GM23338 (cell line): ENCODE data around the gene TNFRSF19. TPM values are rescaled to one million over a fixed set of nuclear protein-coding genes. Genes with fewer than 3 reads are reported as not detected.

Experiments
- ATAC-seq: fragments of 200-7000 bp; cut with Tn5 transposase; 3 replicates; pipeline ENCODE4 v1.9.1; 2020
- DNase-seq: peaks from one replicate; pipeline ENCODE4 v3.0.0-alpha.2; 2015; ENCODE audit warnings: low spot score
- H2AFZ ChIP-seq: fragments of 200-600 bp; sonication (generic); 2 replicates; pipeline ENCODE4 v1.8.0; 2016; ENCODE audit warnings: antibody characterized with exemption, mild to moderate bottlenecking, moderate library complexity
- H3F3A ChIP-seq: fragments of 200-600 bp; sonication (generic); replicated peaks from 2 replicates; pipeline ENCODE4 v1.8.0; 2017; ENCODE audit warnings: antibody characterized with exemption, mixed run types, low read depth
- H3K27ac ChIP-seq: fragments of 200-600 bp; sonication (generic); 2 replicates; pipeline ENCODE4 v1.6.1; 2016; ENCODE audit warnings: low read depth
- H3K27me3 ChIP-seq: fragments of 200-600 bp; sonication (generic); 2 replicates; pipeline ENCODE4 v1.8.0; 2016; ENCODE audit warnings: mild to moderate bottlenecking, mixed run types, moderate library complexity; ENCODE audit not compliant: insufficient read depth
- H3K36me3 ChIP-seq: fragments of 200-600 bp; sonication (generic); 2 replicates; pipeline ENCODE4 v1.8.0; 2016; ENCODE audit warnings: mild to moderate bottlenecking; ENCODE audit not compliant: insufficient read depth
- H3K4me1 ChIP-seq: fragments of 200-600 bp; sonication (generic); 2 replicates; pipeline ENCODE4 v1.8.0; 2016; ENCODE audit warnings: mild to moderate bottlenecking, moderate library complexity; ENCODE audit not compliant: insufficient read depth
- H3K4me2 ChIP-seq: fragments of 200-600 bp; sonication (generic); 2 replicates; pipeline ENCODE4 v1.7.1; 2017; ENCODE audit warnings: mixed run types
- H3K4me3 ChIP-seq: fragments of 200-600 bp; sonication (generic); 2 replicates; pipeline ENCODE4 v1.6.1; 2016; ENCODE audit warnings: mixed run types
- H3K79me2 ChIP-seq: fragments of 200-600 bp; sonication (generic); replicated peaks from 2 replicates; pipeline ENCODE4 v1.8.0; 2017; ENCODE audit warnings: mild to moderate bottlenecking; ENCODE audit not compliant: insufficient read depth
- H3K9me2 ChIP-seq: fragments of 200-600 bp; sonication (generic); 2 replicates; pipeline ENCODE4 v1.8.0; 2017; ENCODE audit not compliant: insufficient read depth
- H4K20me1 ChIP-seq: fragments of 200-600 bp; sonication (generic); replicated peaks from 2 replicates; pipeline ENCODE4 v1.8.0; 2017; ENCODE audit warnings: mild to moderate bottlenecking; ENCODE audit not compliant: insufficient read depth
- H3K27ac Mint-ChIP-seq: 2 replicates; pipeline ENCODE4 v1.8.0; 2020; ENCODE audit warnings: inconsistent platforms, mild to moderate bottlenecking, moderate library complexity, mixed read lengths
- H3K27me3 Mint-ChIP-seq: 3 replicates; pipeline ENCODE4 v1.8.0; 2022; ENCODE audit warnings: low read depth, mild to moderate bottlenecking, moderate library complexity, mixed read lengths, inconsistent platforms; ENCODE audit not compliant: insufficient read depth, poor library complexity
- H3K36me3 Mint-ChIP-seq: 3 replicates; pipeline ENCODE4 v1.8.0; 2021; ENCODE audit warnings: low read depth, mild to moderate bottlenecking, inconsistent platforms, moderate library complexity, mixed read lengths
- H3K4me1 Mint-ChIP-seq: 3 replicates; pipeline ENCODE4 v1.8.0; 2020; ENCODE audit warnings: mild to moderate bottlenecking, inconsistent platforms, mixed read lengths
- H3K4me3 Mint-ChIP-seq: 3 replicates; pipeline ENCODE4 v1.8.0; 2021; ENCODE audit warnings: moderate library complexity, mild to moderate bottlenecking, inconsistent platforms, mixed read lengths
- H3K9me3 Mint-ChIP-seq: 3 replicates; pipeline ENCODE4 v1.8.0; 2020; ENCODE audit warnings: moderate library complexity, mild to moderate bottlenecking, inconsistent platforms, mixed read lengths
- CREB1 ChIP-seq: fragments of 250-450 bp; sonication (Bioruptor Pico); IDR thresholded peaks from 2 replicates; pipeline ENCODE4 v1.5.0; 2020; ENCODE audit warnings: low read depth, mild to moderate bottlenecking, moderate library complexity
- EZH2 ChIP-seq: fragments of 200-600 bp; sonication (generic); IDR thresholded peaks from one replicate; pipeline ENCODE4 v1.8.0; 2017; ENCODE audit warnings: antibody characterized with exemption, mild to moderate bottlenecking, low read depth; ENCODE audit not compliant: unreplicated experiment
- JUNB ChIP-seq: IDR thresholded peaks from one replicate; pipeline ENCODE4 v1.6.1; 2016; ENCODE audit warnings: antibody characterized with exemption; ENCODE audit not compliant: unreplicated experiment
- NANOG ChIP-seq: IDR thresholded peaks from 2 replicates; pipeline ENCODE4 v1.6.1; 2016; ENCODE audit warnings: antibody characterized with exemption, borderline replicate concordance
- STAT1 ChIP-seq: IDR thresholded peaks from one replicate; pipeline ENCODE4 v1.6.1; 2016; ENCODE audit warnings: antibody characterized with exemption; ENCODE audit not compliant: unreplicated experiment
- ZNF114 ChIP-seq: fragments of 250-450 bp; sonication (Bioruptor Pico); IDR thresholded peaks from 2 replicates; pipeline ENCODE4 v1.5.0; 2020; ENCODE audit warnings: mild to moderate bottlenecking, moderate library complexity
- ZNF331 ChIP-seq: fragments of 250-450 bp; sonication (Bioruptor Pico); IDR thresholded peaks from 2 replicates; pipeline ENCODE4 v1.5.0; 2020; ENCODE audit warnings: low read depth, mild to moderate bottlenecking, moderate library complexity
- polyA plus RNA-seq: library from polyadenylated mRNA; unstranded; fragments of >200 nt; fragmentation: Nextera tagmentation; extraction: Ambion mirVana; gene quantifications from 2 replicates; pipeline ENCODE4 v1.2.1, GENCODE V29; 2016
- total RNA-seq: library from RNA; depleted of rRNA; stranded (reverse); fragments of >200 nt; shearing (Covaris generic); gene quantifications from 2 replicates; pipeline ENCODE4 v1.2.3, GENCODE V29; 2014
- TF ChIP-seq, protein P1 (sequence below): fragments of 250-450 bp; sonication (Bioruptor Pico); IDR thresholded peaks from 2 replicates; pipeline ENCODE4 v1.5.0; 2020; ENCODE audit warnings: mild to moderate bottlenecking, moderate library complexity
- TF ChIP-seq, protein P2 (sequence below): IDR thresholded peaks from one replicate; pipeline ENCODE4 v1.6.1; 2018; ENCODE audit warnings: antibody characterized with exemption; ENCODE audit not compliant: unreplicated experiment
- TF ChIP-seq, protein P3 (sequence below), 2 experiments: fragments of 200-600 bp in 1 of 2; sonication (generic) in 1 of 2; conservative IDR thresholded peaks; 2 replicates each; pipeline versions ENCODE4 v1.5.1 to v1.6.1; 2016 to 2017; ENCODE audit warnings: antibody characterized with exemption in 2 of 2, low read depth in 2 of 2, mild to moderate bottlenecking in 2 of 2, moderate library complexity in 1 of 2

The TNFRSF19 gene
- total and polyA plus RNA-seq, 2 experiments from 2014 or later = 0.21 to 0.35 TPM

DNA sequence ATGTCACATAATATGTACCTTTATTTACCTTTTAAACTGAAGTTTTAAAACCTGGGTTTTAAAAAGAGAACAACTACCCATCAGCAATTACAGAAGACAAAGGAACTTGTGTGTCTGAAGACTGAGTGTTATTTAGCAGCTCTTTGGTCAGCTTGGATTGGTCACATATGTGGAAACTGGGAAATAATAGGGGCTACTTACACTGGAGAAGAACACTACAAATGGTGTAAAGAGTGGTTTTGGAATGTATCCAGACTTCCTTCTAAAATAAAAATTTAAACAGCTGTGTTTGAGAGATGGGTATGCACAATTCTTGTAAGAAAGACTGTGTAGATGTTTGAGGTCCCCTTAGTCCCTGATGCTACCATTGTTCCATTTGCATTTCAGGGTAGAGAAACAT, 13.3 kb downstream of the TNFRSF19 start:
- H3K4me3 ChIP-seq = no peak overlapping the region
- no peaks in the 10 kb centered on the region for H3K36me3 Mint-ChIP-seq
- no peaks in the 10 kb centered on the region for H3K79me2 ChIP-seq
- ATAC-seq = no peak
- H3K27ac Mint-ChIP-seq = no peak overlapping the region
- H3K4me1 ChIP-seq = peaks cover 9% of the 10 kb centered on the region
- H3K27me3 ChIP-seq = peaks cover 25% of the 10 kb centered on the region
- no peaks in the 10 kb centered on the region for H4K20me1 ChIP-seq
- no peaks in the 10 kb centered on the region for H3K36me3 ChIP-seq
- peaks cover 7% of the 10 kb centered on the region for H3K4me1 Mint-ChIP-seq
- no peak overlapping the region for H3K4me3 Mint-ChIP-seq
- H3K9me3 Mint-ChIP-seq = no peaks in the 10 kb centered on the region; the same call in 2 of the 3 replicates
- TF ChIP-seq STAT1 (no peak), NANOG (no peak), ZNF114 (CRISPR knock-in tag) (no peak), ZNF331 (CRISPR knock-in tag) (no peak)
- TF ChIP-seq, protein P1, sequence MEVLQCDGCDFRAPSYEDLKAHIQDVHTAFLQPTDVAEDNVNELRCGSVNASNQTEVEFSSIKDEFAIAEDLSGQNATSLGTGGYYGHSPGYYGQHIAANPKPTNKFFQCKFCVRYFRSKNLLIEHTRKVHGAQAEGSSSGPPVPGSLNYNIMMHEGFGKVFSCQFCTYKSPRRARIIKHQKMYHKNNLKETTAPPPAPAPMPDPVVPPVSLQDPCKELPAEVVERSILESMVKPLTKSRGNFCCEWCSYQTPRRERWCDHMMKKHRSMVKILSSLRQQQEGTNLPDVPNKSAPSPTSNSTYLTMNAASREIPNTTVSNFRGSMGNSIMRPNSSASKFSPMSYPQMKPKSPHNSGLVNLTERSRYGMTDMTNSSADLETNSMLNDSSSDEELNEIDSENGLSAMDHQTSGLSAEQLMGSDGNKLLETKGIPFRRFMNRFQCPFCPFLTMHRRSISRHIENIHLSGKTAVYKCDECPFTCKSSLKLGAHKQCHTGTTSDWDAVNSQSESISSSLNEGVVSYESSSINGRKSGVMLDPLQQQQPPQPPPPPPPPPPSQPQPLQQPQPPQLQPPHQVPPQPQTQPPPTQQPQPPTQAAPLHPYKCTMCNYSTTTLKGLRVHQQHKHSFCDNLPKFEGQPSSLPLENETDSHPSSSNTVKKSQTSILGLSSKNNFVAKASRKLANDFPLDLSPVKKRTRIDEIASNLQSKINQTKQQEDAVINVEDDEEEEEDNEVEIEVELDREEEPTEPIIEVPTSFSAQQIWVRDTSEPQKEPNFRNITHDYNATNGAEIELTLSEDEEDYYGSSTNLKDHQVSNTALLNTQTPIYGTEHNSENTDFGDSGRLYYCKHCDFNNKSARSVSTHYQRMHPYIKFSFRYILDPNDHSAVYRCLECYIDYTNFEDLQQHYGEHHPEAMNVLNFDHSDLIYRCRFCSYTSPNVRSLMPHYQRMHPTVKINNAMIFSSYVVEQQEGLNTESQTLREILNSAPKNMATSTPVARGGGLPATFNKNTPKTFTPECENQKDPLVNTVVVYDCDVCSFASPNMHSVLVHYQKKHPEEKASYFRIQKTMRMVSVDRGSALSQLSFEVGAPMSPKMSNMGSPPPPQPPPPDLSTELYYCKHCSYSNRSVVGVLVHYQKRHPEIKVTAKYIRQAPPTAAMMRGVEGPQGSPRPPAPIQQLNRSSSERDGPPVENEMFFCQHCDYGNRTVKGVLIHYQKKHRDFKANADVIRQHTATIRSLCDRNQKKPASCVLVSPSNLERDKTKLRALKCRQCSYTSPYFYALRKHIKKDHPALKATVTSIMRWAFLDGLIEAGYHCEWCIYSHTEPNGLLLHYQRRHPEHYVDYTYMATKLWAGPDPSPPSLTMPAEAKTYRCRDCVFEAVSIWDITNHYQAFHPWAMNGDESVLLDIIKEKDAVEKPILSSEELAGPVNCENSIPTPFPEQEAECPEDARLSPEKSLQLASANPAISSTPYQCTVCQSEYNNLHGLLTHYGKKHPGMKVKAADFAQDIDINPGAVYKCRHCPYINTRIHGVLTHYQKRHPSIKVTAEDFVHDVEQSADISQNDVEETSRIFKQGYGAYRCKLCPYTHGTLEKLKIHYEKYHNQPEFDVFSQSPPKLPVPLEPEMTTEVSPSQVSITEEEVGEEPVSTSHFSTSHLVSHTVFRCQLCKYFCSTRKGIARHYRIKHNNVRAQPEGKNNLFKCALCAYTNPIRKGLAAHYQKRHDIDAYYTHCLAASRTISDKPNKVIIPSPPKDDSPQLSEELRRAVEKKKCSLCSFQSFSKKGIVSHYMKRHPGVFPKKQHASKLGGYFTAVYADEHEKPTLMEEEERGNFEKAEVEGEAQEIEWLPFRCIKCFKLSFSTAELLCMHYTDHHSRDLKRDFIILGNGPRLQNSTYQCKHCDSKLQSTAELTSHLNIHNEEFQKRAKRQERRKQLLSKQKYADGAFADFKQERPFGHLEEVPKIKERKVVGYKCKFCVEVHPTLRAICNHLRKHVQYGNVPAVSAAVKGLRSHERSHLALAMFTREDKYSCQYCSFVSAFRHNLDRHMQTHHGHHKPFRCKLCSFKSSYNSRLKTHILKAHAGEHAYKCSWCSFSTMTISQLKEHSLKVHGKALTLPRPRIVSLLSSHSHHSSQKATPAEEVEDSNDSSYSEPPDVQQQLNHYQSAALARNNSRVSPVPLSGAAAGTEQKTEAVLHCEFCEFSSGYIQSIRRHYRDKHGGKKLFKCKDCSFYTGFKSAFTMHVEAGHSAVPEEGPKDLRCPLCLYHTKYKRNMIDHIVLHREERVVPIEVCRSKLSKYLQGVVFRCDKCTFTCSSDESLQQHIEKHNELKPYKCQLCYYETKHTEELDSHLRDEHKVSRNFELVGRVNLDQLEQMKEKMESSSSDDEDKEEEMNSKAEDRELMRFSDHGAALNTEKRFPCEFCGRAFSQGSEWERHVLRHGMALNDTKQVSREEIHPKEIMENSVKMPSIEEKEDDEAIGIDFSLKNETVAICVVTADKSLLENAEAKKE (CRISPR knock-in tag) = no peak
- no peaks in the 10 kb centered on the region for H3K9me2 ChIP-seq
- peaks cover 18% of the 10 kb centered on the region for H3K27me3 Mint-ChIP-seq
- H3F3A ChIP-seq = no peaks in the 10 kb centered on the region
- H3K27ac ChIP-seq = no peak overlapping the region
- H3K4me2 ChIP-seq = no peak overlapping the region
- DNase-seq = no peak
- no peak overlapping the region for H2AFZ ChIP-seq

DNA sequence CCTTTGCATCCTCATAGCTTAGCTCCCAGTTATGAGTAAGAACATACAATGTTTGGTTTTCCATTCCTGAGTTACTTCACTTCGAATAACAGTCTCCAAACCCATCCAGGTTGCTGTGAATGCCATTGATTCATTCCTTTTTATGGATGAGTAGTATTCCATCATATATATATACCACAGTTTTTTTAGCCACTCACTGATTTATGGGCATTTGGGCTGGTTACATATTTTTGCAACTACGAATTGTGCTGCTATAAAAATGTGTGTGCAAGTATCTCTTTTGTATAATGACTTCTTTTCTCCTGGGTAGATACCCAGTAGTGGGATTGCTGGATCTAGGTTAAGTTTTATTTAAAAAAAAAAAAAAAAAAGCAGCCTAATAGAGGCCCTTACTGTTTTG, 14.1 kb downstream of the TNFRSF19 start:
- no peak for DNase-seq
- no peaks in the 10 kb centered on the region; the same call in 2 of the 3 replicates for H3K9me3 Mint-ChIP-seq
- H3K9me2 ChIP-seq = no peaks in the 10 kb centered on the region
- H3K4me2 ChIP-seq = no peak overlapping the region
- H3K27ac Mint-ChIP-seq = no peak overlapping the region
- H4K20me1 ChIP-seq = no peaks in the 10 kb centered on the region
- H3K4me1 ChIP-seq = peaks cover 9% of the 10 kb centered on the region
- H3F3A ChIP-seq = no peaks in the 10 kb centered on the region
- H3K27me3 Mint-ChIP-seq = peaks cover 18% of the 10 kb centered on the region
- H3K79me2 ChIP-seq = no peaks in the 10 kb centered on the region
- no peaks in the 10 kb centered on the region for H3K36me3 ChIP-seq
- no peak overlapping the region for H3K4me3 ChIP-seq
- H3K27me3 ChIP-seq = peaks cover 25% of the 10 kb centered on the region
- H3K36me3 Mint-ChIP-seq = no peaks in the 10 kb centered on the region
- H3K4me3 Mint-ChIP-seq = no peak overlapping the region
- peaks cover 7% of the 10 kb centered on the region for H3K4me1 Mint-ChIP-seq
- no peak overlapping the region for H2AFZ ChIP-seq
- H3K27ac ChIP-seq = no peak overlapping the region
- ATAC-seq = no peak
- no peak for TF ChIP-seq EZH2
- TF ChIP-seq CREB1 (CRISPR knock-in tag) = no peak
- TF ChIP-seq, protein P2, sequence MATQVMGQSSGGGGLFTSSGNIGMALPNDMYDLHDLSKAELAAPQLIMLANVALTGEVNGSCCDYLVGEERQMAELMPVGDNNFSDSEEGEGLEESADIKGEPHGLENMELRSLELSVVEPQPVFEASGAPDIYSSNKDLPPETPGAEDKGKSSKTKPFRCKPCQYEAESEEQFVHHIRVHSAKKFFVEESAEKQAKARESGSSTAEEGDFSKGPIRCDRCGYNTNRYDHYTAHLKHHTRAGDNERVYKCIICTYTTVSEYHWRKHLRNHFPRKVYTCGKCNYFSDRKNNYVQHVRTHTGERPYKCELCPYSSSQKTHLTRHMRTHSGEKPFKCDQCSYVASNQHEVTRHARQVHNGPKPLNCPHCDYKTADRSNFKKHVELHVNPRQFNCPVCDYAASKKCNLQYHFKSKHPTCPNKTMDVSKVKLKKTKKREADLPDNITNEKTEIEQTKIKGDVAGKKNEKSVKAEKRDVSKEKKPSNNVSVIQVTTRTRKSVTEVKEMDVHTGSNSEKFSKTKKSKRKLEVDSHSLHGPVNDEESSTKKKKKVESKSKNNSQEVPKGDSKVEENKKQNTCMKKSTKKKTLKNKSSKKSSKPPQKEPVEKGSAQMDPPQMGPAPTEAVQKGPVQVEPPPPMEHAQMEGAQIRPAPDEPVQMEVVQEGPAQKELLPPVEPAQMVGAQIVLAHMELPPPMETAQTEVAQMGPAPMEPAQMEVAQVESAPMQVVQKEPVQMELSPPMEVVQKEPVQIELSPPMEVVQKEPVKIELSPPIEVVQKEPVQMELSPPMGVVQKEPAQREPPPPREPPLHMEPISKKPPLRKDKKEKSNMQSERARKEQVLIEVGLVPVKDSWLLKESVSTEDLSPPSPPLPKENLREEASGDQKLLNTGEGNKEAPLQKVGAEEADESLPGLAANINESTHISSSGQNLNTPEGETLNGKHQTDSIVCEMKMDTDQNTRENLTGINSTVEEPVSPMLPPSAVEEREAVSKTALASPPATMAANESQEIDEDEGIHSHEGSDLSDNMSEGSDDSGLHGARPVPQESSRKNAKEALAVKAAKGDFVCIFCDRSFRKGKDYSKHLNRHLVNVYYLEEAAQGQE = no peak
- TF ChIP-seq JUNB = no peak
- TF ChIP-seq, protein P3, sequence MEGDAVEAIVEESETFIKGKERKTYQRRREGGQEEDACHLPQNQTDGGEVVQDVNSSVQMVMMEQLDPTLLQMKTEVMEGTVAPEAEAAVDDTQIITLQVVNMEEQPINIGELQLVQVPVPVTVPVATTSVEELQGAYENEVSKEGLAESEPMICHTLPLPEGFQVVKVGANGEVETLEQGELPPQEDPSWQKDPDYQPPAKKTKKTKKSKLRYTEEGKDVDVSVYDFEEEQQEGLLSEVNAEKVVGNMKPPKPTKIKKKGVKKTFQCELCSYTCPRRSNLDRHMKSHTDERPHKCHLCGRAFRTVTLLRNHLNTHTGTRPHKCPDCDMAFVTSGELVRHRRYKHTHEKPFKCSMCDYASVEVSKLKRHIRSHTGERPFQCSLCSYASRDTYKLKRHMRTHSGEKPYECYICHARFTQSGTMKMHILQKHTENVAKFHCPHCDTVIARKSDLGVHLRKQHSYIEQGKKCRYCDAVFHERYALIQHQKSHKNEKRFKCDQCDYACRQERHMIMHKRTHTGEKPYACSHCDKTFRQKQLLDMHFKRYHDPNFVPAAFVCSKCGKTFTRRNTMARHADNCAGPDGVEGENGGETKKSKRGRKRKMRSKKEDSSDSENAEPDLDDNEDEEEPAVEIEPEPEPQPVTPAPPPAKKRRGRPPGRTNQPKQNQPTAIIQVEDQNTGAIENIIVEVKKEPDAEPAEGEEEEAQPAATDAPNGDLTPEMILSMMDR (conservative IDR thresholded peaks at IDR 0.05; ENCODE audit: low read depth in 2 of 2) = no peak
- no peak for TF ChIP-seq ZNF114 (CRISPR knock-in tag)
